Measurements from ENCODE around the gene ATP9A.
A peak's percentile ranks its signal among the peaks of the same experiment; 100 is the strongest.

The ATP9A gene

GRCh38 chr20:51810155-51811041 lies 42.2 kb upstream of the ATP9A start:
- TF ChIP-seq, protein P1, sequence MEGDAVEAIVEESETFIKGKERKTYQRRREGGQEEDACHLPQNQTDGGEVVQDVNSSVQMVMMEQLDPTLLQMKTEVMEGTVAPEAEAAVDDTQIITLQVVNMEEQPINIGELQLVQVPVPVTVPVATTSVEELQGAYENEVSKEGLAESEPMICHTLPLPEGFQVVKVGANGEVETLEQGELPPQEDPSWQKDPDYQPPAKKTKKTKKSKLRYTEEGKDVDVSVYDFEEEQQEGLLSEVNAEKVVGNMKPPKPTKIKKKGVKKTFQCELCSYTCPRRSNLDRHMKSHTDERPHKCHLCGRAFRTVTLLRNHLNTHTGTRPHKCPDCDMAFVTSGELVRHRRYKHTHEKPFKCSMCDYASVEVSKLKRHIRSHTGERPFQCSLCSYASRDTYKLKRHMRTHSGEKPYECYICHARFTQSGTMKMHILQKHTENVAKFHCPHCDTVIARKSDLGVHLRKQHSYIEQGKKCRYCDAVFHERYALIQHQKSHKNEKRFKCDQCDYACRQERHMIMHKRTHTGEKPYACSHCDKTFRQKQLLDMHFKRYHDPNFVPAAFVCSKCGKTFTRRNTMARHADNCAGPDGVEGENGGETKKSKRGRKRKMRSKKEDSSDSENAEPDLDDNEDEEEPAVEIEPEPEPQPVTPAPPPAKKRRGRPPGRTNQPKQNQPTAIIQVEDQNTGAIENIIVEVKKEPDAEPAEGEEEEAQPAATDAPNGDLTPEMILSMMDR (IDR thresholded peaks at IDR 0.05): no peak
- no peak overlapping the region for H3K4me3 ChIP-seq
- no peak overlapping the region for H3K27ac ChIP-seq
- no peak for DNase-seq (ENCODE audit: low spot score)

GRCh38 chr20:51807720-51808250 lies 39.6 kb upstream of the ATP9A start:
- DNase-seq (ENCODE audit: low spot score): no peak
- H3K27ac ChIP-seq: no peak overlapping the region
- TF ChIP-seq, protein P1 (IDR thresholded peaks at IDR 0.05): no peak
- no peak overlapping the region for H3K4me3 ChIP-seq

DNA sequence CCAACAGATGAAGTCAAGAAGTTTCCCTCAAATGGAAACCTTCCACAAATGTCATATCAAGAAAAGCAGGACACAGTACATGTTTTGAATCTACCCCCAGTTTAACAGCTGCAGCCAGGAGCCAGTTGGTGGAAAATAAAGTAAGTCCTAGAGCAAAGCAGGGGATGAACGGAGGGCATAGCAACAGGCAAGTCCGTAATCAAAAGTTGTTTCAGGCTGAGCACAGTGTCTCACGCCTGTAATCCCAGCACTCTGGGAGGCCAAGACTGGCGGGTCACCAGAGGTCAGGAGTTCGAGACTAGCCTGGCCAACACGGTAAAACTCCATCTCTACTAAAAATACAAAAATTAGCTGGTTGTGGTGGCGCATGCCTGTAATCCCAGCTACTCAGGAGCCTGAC lies 36.6 kb upstream of the ATP9A start:
- no peak for DNase-seq (ENCODE audit: low spot score)
- no peak overlapping the region for H3K4me3 ChIP-seq
- H3K27ac ChIP-seq: no peak overlapping the region
- TF ChIP-seq, protein P1 (IDR thresholded peaks at IDR 0.05): no peak

- Histone ChIP-seq H3K27ac (no peak overlapping the region), H3K4me3 (no peak overlapping the region)
- TF ChIP-seq, protein P1 (IDR thresholded peaks at IDR 0.05): no peak
- DNase-seq (ENCODE audit: low spot score): no peak
Measured at GRCh38 chr20:51803148-51803854, 35.1 kb upstream of the ATP9A start.

DNA sequence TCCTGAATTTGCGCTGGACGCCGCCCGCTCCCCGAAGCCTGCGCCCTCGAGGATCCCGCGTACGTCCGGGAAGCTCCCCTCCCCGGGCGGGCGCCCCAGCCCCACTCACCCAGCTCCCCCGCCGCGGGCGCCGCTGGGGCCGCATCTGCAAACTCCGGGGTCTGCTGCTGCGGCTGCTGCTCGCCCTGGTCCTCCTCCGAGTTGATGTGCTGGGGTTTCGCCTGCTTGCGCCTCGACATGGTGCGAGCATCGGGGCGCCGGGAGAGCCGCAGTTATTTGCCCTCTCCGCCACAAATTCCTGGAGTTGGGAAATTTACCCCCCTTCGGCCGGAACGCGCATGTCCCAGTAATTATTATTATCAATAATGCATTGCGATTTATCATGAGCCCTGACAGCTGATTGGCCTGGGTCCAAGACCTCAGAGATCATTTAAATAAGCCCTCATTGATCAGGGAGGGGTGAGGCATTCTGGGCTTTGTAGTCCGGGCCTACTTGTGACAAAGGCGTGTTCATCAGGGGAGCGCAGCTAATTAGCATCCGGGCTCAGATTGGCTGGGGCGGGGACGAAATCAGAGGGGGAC lies 34.1 kb upstream of the ATP9A start, which contains the start of gene SALL4:
TSS of gene SALL4 (minus strand) at position 352 of the 582 bp plus-strand sequence. CDS start at position 239, 113 bp downstream.
- TF ChIP-seq, protein P1 (IDR thresholded peaks at IDR 0.05): no peak
- no peak for DNase-seq (ENCODE audit: low spot score)
- H3K27ac ChIP-seq: no peak within 1 kb of the TSS
- H3K4me3 ChIP-seq: peak within 1 kb of the TSS; percentile 59

- Histone ChIP-seq H3K4me3 (peak overlapping the region; percentile 59), H3K27ac (no peak overlapping the region)
- no peak for DNase-seq (ENCODE audit: low spot score)
- TF ChIP-seq, protein P1 (IDR thresholded peaks at IDR 0.05): no peak
Measured at GRCh38 chr20:51801823-51802123, 33.6 kb upstream of the ATP9A start.

Measured in coronary artery (tissue), 2 donors.